Body of pancreas (tissue), 4 donors: ENCODE measurements around the gene IVD.

ENCODE experiments used
- POLR2A ChIP-seq, 3 donors: fragments of 450-650 bp; IDR thresholded peaks; one replicate each; pipeline ENCODE4 v1.6.1; 2016; ENCODE audit warnings: antibody characterized with exemption in 3 of 3, mild to moderate bottlenecking in 2 of 3
- TF ChIP-seq, protein P1 (sequence below), 7 experiments: fragments of 450-650 bp in 4 of 7; fragments of 200-600 bp in 3 of 7; sonication (generic) in 3 of 7; IDR thresholded peaks; one replicate each; pipeline ENCODE4 v1.5.1; 2016 to 2019; ENCODE audit warnings: antibody characterized with exemption in 7 of 7

GRCh38 chr15:40468898-40469331, 63.3 kb downstream of the IVD start:
- TF ChIP-seq, protein P1, sequence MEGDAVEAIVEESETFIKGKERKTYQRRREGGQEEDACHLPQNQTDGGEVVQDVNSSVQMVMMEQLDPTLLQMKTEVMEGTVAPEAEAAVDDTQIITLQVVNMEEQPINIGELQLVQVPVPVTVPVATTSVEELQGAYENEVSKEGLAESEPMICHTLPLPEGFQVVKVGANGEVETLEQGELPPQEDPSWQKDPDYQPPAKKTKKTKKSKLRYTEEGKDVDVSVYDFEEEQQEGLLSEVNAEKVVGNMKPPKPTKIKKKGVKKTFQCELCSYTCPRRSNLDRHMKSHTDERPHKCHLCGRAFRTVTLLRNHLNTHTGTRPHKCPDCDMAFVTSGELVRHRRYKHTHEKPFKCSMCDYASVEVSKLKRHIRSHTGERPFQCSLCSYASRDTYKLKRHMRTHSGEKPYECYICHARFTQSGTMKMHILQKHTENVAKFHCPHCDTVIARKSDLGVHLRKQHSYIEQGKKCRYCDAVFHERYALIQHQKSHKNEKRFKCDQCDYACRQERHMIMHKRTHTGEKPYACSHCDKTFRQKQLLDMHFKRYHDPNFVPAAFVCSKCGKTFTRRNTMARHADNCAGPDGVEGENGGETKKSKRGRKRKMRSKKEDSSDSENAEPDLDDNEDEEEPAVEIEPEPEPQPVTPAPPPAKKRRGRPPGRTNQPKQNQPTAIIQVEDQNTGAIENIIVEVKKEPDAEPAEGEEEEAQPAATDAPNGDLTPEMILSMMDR (IDR thresholded peaks at IDR 0.05) = no peak
- TF ChIP-seq POLR2A (IDR thresholded peaks at IDR 0.05) = no peak
